Measurements from ENCODE around the gene ARHGAP9.

The ARHGAP9 gene

DNA sequence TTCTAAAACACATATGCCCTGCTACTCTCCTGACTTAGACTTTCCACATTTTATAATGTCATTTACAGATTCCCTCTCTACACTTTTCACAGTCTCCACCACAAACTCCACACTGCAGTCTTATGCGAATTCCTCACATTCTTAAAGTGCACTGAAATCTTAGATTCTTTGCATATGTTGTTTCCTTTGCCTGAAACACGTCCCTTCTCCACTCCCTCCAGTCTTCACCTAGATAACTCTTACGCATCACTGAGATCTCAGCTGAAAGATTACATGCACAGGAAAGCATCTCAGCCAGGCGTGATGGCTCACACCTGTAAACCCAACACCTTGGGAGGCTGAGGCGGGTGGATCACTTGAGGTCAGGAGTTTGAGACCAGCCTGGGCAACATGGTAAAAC lies 3.8 kb upstream of the ARHGAP9 start:
- H3K9ac ChIP-seq (ENCODE audit: insufficient read length, low read depth): no peak overlapping the region
- H3K9me3 ChIP-seq (ENCODE audit: insufficient read depth, low read length): no peaks in the 10 kb centered on the region
- peaks cover 4% of the 10 kb centered on the region for H3K4me1 ChIP-seq (ENCODE audit: insufficient read depth, insufficient read length)
- TF ChIP-seq SUZ12 (IDR thresholded peaks at IDR 0.05; ENCODE audit: extremely low read depth, insufficient read depth, insufficient read length) (no peak), ZNF274 (IDR thresholded peaks at IDR 0.05; ENCODE audit: low read depth, low read length) (no peak), YY1 (IDR thresholded peaks at IDR 0.05; ENCODE audit: insufficient read depth, insufficient read length) (no peak)
- no peak overlapping the region for H3K4me3 ChIP-seq (ENCODE audit: insufficient read length, low read depth)
- H3K27me3 ChIP-seq (ENCODE audit: insufficient read depth, insufficient read length): no peaks in the 10 kb centered on the region
- no peak for DNase-seq (ENCODE audit: low read depth, low spot score)
- H3K36me3 ChIP-seq (ENCODE audit: insufficient read depth, insufficient read length, low read length): peaks cover under 1% of the 10 kb centered on the region

DNA sequence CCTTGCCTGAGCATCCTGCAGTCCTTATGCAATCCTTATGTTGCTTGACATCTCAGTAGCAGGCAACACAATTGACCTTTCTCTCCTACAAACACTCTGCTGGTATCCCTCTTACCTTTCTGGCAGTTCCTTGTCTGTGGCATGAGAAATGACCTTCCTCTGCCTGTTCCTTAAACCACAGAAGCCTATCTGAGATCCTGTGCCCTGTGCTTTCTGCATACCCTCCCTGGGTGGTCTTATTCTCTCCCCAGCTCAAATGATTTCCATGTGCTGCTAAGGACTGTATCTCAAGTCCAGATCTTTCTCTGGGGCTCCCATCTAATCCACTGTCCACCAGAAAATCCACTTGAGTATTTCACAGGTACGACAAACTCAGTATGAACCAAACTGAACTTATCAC lies 2.0 kb upstream of the ARHGAP9 start:
- H3K9me3 ChIP-seq (ENCODE audit: insufficient read depth, low read length): no peaks in the 10 kb centered on the region
- no peak overlapping the region for H3K4me3 ChIP-seq (ENCODE audit: insufficient read length, low read depth)
- H3K9ac ChIP-seq (ENCODE audit: insufficient read length, low read depth): no peak overlapping the region
- peaks cover 6% of the 10 kb centered on the region for H3K4me1 ChIP-seq (ENCODE audit: insufficient read depth, insufficient read length)
- no peak for DNase-seq (ENCODE audit: low read depth, low spot score)
- peaks cover 13% of the 10 kb centered on the region for H3K27me3 ChIP-seq (ENCODE audit: insufficient read depth, insufficient read length)
- no peaks in the 10 kb centered on the region for H3K36me3 ChIP-seq (ENCODE audit: insufficient read depth, insufficient read length, low read length)
- TF ChIP-seq SUZ12 (IDR thresholded peaks at IDR 0.05; ENCODE audit: extremely low read depth, insufficient read depth, insufficient read length) (no peak), ZNF274 (IDR thresholded peaks at IDR 0.05; ENCODE audit: low read depth, low read length) (no peak), YY1 (IDR thresholded peaks at IDR 0.05; ENCODE audit: insufficient read depth, insufficient read length) (no peak)

DNA sequence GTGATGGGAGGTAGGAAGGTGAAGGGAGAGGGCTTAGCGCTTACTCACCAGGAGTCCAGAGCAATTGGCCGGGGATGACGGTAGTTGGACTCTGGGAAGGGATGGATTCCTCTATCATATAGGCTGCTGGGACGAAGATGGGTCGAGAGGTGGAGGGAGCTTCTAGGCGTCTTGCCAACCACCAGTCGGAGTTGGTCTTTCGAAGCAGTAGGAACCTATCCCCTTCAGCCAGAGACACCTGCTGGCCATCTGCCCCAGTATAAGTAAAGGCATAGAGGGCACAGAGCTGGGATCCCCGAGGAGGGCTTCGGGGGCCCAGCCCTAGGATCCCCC lies 657 bp downstream of the ARHGAP9 start:
- Histone ChIP-seq H3K4me1 (ENCODE audit: insufficient read depth, insufficient read length) (peaks cover 12% of the 10 kb centered on the region), H3K9me3 (ENCODE audit: insufficient read depth, low read length) (no peaks in the 10 kb centered on the region), H3K4me3 (ENCODE audit: insufficient read length, low read depth) (no peak overlapping the region), H3K27me3 (ENCODE audit: insufficient read depth, insufficient read length) (peaks cover 40% of the 10 kb centered on the region), H3K36me3 (ENCODE audit: insufficient read depth, insufficient read length, low read length) (no peaks in the 10 kb centered on the region), H3K9ac (ENCODE audit: insufficient read length, low read depth) (no peak overlapping the region)
- TF ChIP-seq SUZ12 (IDR thresholded peaks at IDR 0.05; ENCODE audit: extremely low read depth, insufficient read depth, insufficient read length): no peak
- no peak for TF ChIP-seq YY1 (IDR thresholded peaks at IDR 0.05; ENCODE audit: insufficient read depth, insufficient read length)
- no peak for TF ChIP-seq ZNF274 (IDR thresholded peaks at IDR 0.05; ENCODE audit: low read depth, low read length)
- DNase-seq (ENCODE audit: low read depth, low spot score): no peak

DNA sequence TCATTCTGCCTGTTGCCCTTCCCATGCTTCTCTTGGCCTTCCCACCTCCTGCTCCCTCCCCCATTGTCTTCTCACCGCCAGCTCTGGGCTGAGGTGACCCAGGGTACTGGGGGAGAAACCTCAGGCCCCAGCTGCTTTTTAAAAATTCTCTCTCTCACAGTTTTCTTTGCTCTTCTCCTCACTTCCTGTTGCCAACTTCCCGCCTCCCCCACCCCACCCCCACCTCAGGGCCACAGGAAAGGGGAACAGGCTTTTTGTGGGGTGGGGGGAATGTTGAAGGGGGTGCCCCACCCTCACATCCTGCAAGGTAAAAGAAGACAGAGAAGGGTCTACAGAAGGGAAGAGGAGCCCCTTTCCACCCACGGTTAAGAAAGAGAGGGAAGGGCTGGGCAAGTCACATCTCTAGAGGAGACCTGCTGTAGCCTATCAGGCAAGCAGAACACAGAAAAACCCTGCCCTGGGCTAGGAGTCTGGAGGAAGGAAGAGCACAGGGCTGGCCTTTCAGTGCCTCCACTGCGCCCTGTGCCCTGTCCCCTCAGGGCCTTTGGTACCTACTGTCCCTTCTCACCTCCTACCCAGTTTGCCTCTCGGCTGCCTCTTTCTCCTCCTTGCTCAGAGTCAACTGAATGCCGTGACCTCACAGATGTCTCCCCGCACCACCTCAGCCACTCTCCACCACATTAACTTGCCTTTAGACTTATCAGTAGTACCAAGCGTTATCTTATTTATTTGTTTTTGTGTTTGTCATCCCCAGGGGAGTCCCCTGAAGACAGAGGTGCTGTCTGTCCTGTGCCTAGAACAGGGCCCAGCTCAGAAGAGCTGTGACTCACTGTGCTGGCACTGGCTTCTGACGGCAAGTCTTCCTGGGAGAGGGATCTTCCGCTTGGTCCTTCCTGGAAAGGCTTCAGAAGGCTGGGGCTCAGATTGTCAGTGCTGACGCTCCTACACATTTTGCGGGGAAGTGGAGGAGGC lies 1.7 kb downstream of the ARHGAP9 start:
- Histone ChIP-seq H3K9ac (ENCODE audit: insufficient read length, low read depth) (no peak overlapping the region), H3K36me3 (ENCODE audit: insufficient read depth, insufficient read length, low read length) (no peaks in the 10 kb centered on the region), H3K27me3 (ENCODE audit: insufficient read depth, insufficient read length) (peaks cover 48% of the 10 kb centered on the region), H3K4me3 (ENCODE audit: insufficient read length, low read depth) (no peak overlapping the region), H3K4me1 (ENCODE audit: insufficient read depth, insufficient read length) (peaks cover 12% of the 10 kb centered on the region), H3K9me3 (ENCODE audit: insufficient read depth, low read length) (no peaks in the 10 kb centered on the region)
- no peak for DNase-seq (ENCODE audit: low read depth, low spot score)
- TF ChIP-seq YY1 (IDR thresholded peaks at IDR 0.05; ENCODE audit: insufficient read depth, insufficient read length) (no peak), ZNF274 (IDR thresholded peaks at IDR 0.05; ENCODE audit: low read depth, low read length) (no peak), SUZ12 (IDR thresholded peaks at IDR 0.05; ENCODE audit: extremely low read depth, insufficient read depth, insufficient read length) (no peak)

DNA sequence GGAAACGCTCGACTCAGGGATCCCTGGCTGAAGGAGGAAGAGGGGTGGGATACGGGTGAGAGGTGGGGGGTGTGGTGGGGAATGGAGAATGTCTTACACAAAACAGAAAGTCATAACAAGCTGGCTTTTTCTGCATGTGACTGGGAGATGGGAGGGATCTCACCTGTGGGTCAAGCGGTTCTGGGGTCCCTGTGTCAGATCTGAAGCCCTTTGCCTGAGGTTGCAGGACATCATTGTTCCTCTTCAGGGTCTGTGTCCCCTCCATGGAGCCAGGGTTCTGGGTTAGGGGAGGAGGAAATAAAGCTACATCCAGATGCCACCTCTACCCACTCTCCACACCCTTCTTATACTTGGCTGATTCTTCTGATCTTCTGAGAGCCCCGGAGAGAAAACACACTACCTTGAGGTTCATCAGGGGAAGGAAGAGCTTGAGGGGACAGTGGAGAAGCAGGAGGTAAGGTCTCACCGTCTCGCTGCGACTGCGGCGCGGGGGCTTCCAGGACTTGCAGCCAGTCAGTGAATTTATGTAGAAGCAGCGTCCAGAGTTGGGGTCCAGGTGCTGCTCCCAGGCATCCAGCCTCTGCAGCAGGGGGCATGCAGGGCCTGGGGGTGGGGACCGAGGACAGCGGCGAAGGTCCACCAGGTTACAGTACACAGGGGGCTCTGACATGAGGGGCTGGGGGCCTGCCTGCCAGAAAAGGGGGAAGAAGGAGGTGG lies 2.5 kb downstream of the ARHGAP9 start:
- DNase-seq (ENCODE audit: low read depth, low spot score): no peak

DNA sequence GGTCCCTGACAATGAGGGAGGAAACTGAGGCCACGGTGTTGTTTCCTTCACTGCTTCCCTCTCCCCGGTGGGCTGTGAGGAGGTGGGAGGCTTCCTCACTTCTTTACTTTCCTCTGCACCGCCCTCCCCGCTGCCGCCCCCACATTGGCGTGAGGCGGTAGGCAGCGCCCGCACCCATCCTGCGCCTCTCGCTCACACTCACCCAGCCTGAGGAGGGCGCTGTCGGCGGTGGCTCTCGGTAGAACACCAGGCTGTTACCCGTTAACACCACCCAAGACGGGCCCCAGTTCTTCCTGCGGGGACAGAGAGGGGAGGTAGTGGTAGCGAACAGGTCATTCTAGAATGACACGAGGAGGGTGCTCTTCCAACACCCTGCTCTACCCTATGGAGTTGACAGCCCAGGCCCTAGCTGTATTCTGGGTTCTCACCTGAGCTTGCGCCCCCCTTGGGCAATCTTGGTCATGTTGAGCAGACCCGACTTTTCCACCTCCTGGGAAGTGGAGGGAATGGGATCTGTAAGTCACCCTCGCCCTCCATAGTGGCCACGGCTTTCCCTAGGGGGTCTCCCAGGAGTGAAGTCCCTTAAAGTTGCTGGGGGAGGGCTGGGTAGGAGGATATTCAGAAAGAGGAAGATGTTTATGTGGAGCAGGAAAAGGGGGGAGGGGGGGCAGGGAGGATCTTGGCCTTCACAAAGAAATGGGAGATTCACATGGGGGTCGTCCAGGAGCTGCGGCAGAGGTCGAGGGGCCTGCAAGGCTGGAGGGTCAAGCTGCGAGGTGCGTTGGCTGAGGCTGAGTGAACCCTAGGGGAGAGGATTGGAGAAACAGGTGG lies 3.3 kb downstream of the ARHGAP9 start:
- Histone ChIP-seq H3K4me3 (ENCODE audit: insufficient read length, low read depth) (peak overlapping the region; percentile 40), H3K36me3 (ENCODE audit: insufficient read depth, insufficient read length, low read length) (no peaks in the 10 kb centered on the region), H3K9ac (ENCODE audit: insufficient read length, low read depth) (peak overlapping the region; percentile 79), H3K27me3 (ENCODE audit: insufficient read depth, insufficient read length) (peaks cover 57% of the 10 kb centered on the region), H3K9me3 (ENCODE audit: insufficient read depth, low read length) (no peaks in the 10 kb centered on the region), H3K4me1 (ENCODE audit: insufficient read depth, insufficient read length) (peaks cover 10% of the 10 kb centered on the region)
- TF ChIP-seq ZNF274 (IDR thresholded peaks at IDR 0.05; ENCODE audit: low read depth, low read length) (no peak), YY1 (IDR thresholded peaks at IDR 0.05; ENCODE audit: insufficient read depth, insufficient read length) (no peak), SUZ12 (IDR thresholded peaks at IDR 0.05; ENCODE audit: extremely low read depth, insufficient read depth, insufficient read length) (no peak)
- no peak for DNase-seq (ENCODE audit: low read depth, low spot score)

More for the DNA sequence above, 2.5 kb downstream of the ARHGAP9 start:
- H3K9ac ChIP-seq (ENCODE audit: insufficient read length, low read depth): no peak overlapping the region
- peaks cover 12% of the 10 kb centered on the region for H3K4me1 ChIP-seq (ENCODE audit: insufficient read depth, insufficient read length)
- TF ChIP-seq SUZ12 (IDR thresholded peaks at IDR 0.05; ENCODE audit: extremely low read depth, insufficient read depth, insufficient read length) (no peak), YY1 (IDR thresholded peaks at IDR 0.05; ENCODE audit: insufficient read depth, insufficient read length) (no peak), ZNF274 (IDR thresholded peaks at IDR 0.05; ENCODE audit: low read depth, low read length) (no peak)
- no peak overlapping the region for H3K4me3 ChIP-seq (ENCODE audit: insufficient read length, low read depth)
- H3K9me3 ChIP-seq (ENCODE audit: insufficient read depth, low read length): no peaks in the 10 kb centered on the region
- H3K36me3 ChIP-seq (ENCODE audit: insufficient read depth, insufficient read length, low read length): no peaks in the 10 kb centered on the region
- H3K27me3 ChIP-seq (ENCODE audit: insufficient read depth, insufficient read length): peaks cover 57% of the 10 kb centered on the region
